ENCODE data around the gene HACD2.

HACD2 gene

GRCh38 chr3:123553536-123553935, 31.3 kb downstream of the HACD2 start:
- Histone ChIP-seq H4K12ac (ENCODE audit: low read depth, low read length) (no peak overlapping the region), H3K79me1 (ENCODE audit: low read length) (no peaks in the 10 kb centered on the region), H3K4me2 (ENCODE audit: low read length) (no peak overlapping the region), H4K8ac (ENCODE audit: low read depth, low read length) (no peak overlapping the region), H2AFZ (ENCODE audit: insufficient read depth, low read length, poor library complexity) (no peak overlapping the region), H3K27ac (ENCODE audit: low read depth, low read length) (no peak overlapping the region), H3K9ac (ENCODE audit: low read length) (no peak overlapping the region), H2BK5ac (ENCODE audit: low read depth, low read length, poor library complexity) (no peak overlapping the region), H3K36me3 (ENCODE audit: control insufficient read depth in 1 of 2, insufficient read depth in 2 of 2, low read length in 2 of 2) (peaks cover 14 to 19% of the 10 kb centered on the region in 2 experiments), H3K9me3 (ENCODE audit: insufficient read depth, low read depth, low read length) (peaks cover 1% of the 10 kb centered on the region), H3K4me1 (ENCODE audit: control insufficient read depth in 1 of 2, insufficient read depth in 2 of 2, low read length in 2 of 2) (no peaks in the 10 kb centered on the region), H3K18ac (ENCODE audit: low read length) (no peak overlapping the region), H2AK5ac (ENCODE audit: low read length) (no peak overlapping the region), H3K79me2 (ENCODE audit: control insufficient read depth, insufficient read depth, low read length, poor library complexity) (no peaks in the 10 kb centered on the region), H3K14ac (ENCODE audit: low read length) (no peak overlapping the region), H3K4me3 (ENCODE audit: low read depth, low read length) (no peak overlapping the region), H3K23ac (ENCODE audit: low read length) (no peak overlapping the region), H3K27me3 (ENCODE audit: insufficient read depth, low read length) (no peaks in the 10 kb centered on the region), H2BK12ac (ENCODE audit: low read length) (no peak overlapping the region), H3K4ac (ENCODE audit: low read depth, low read length) (no peak overlapping the region), H2BK120ac (ENCODE audit: insufficient read depth, low read length, poor library complexity) (no peak overlapping the region), H4K91ac (ENCODE audit: low read depth, low read length) (no peak overlapping the region)
- WGBS (ENCODE audit: extremely low coverage, insufficient coverage, insufficient read length) = no CpG with 5 or more reads among the region's 1 CpG
- no peak for DNase-seq

- Histone ChIP-seq H3K36me3 (ENCODE audit: control insufficient read depth in 1 of 2, insufficient read depth in 2 of 2, low read length in 2 of 2) (peaks cover 17 to 19% of the 10 kb centered on the region in 2 experiments), H3K4ac (ENCODE audit: low read depth, low read length) (no peak overlapping the region), H3K4me1 (ENCODE audit: control insufficient read depth in 1 of 2, insufficient read depth in 2 of 2, low read length in 2 of 2) (peaks cover 0 to 4% of the 10 kb centered on the region in 2 experiments), H3K18ac (ENCODE audit: low read length) (no peak overlapping the region), H4K8ac (ENCODE audit: low read depth, low read length) (no peak overlapping the region), H3K9me3 (ENCODE audit: insufficient read depth, low read depth, low read length) (peaks cover 1% of the 10 kb centered on the region), H2AFZ (ENCODE audit: insufficient read depth, low read length, poor library complexity) (no peak overlapping the region), H3K9ac (ENCODE audit: low read length) (no peak overlapping the region), H2BK12ac (ENCODE audit: low read length) (no peak overlapping the region), H3K79me1 (ENCODE audit: low read length) (no peaks in the 10 kb centered on the region), H3K4me2 (ENCODE audit: low read length) (no peak overlapping the region), H2BK120ac (ENCODE audit: insufficient read depth, low read length, poor library complexity) (no peak overlapping the region), H3K14ac (ENCODE audit: low read length) (no peak overlapping the region), H4K12ac (ENCODE audit: low read depth, low read length) (no peak overlapping the region), H2AK5ac (ENCODE audit: low read length) (no peak overlapping the region), H3K27ac (ENCODE audit: low read depth, low read length) (no peak overlapping the region), H2BK5ac (ENCODE audit: low read depth, low read length, poor library complexity) (no peak overlapping the region), H3K79me2 (ENCODE audit: control insufficient read depth, insufficient read depth, low read length, poor library complexity) (no peaks in the 10 kb centered on the region), H3K4me3 (ENCODE audit: low read depth, low read length) (no peak overlapping the region), H4K91ac (ENCODE audit: low read depth, low read length) (no peak overlapping the region), H3K27me3 (ENCODE audit: insufficient read depth, low read length) (no peaks in the 10 kb centered on the region), H3K23ac (ENCODE audit: low read length) (no peak overlapping the region)
- DNase-seq = no peak
Measured at GRCh38 chr3:123552768-123553167, 32.1 kb downstream of the HACD2 start.

GRCh38 chr3:123552095-123552714, 32.6 kb downstream of the HACD2 start:
- Histone ChIP-seq H3K4me2 (ENCODE audit: low read length) (no peak overlapping the region), H3K36me3 (ENCODE audit: control insufficient read depth in 1 of 2, insufficient read depth in 2 of 2, low read length in 2 of 2) (peaks cover 17 to 19% of the 10 kb centered on the region in 2 experiments), H2BK5ac (ENCODE audit: low read depth, low read length, poor library complexity) (no peak overlapping the region), H4K8ac (ENCODE audit: low read depth, low read length) (no peak overlapping the region), H3K79me2 (ENCODE audit: control insufficient read depth, insufficient read depth, low read length, poor library complexity) (no peaks in the 10 kb centered on the region), H3K27ac (ENCODE audit: low read depth, low read length) (no peak overlapping the region), H3K4me3 (ENCODE audit: low read depth, low read length) (no peak overlapping the region), H2BK12ac (ENCODE audit: low read length) (no peak overlapping the region), H2AFZ (ENCODE audit: insufficient read depth, low read length, poor library complexity) (no peak overlapping the region), H3K79me1 (ENCODE audit: low read length) (no peaks in the 10 kb centered on the region), H3K9ac (ENCODE audit: low read length) (no peak overlapping the region), H3K18ac (ENCODE audit: low read length) (no peak overlapping the region), H4K91ac (ENCODE audit: low read depth, low read length) (no peak overlapping the region), H2BK120ac (ENCODE audit: insufficient read depth, low read length, poor library complexity) (no peak overlapping the region), H3K27me3 (ENCODE audit: insufficient read depth, low read length) (no peaks in the 10 kb centered on the region), H3K4ac (ENCODE audit: low read depth, low read length) (no peak overlapping the region), H3K4me1 (ENCODE audit: control insufficient read depth in 1 of 2, insufficient read depth in 2 of 2, low read length in 2 of 2) (peaks cover 0 to 5% of the 10 kb centered on the region in 2 experiments), H3K9me3 (ENCODE audit: insufficient read depth, low read depth, low read length) (peaks cover 1% of the 10 kb centered on the region), H3K23ac (ENCODE audit: low read length) (no peak overlapping the region), H3K14ac (ENCODE audit: low read length) (no peak overlapping the region), H4K12ac (ENCODE audit: low read depth, low read length) (no peak overlapping the region), H2AK5ac (ENCODE audit: low read length) (no peak overlapping the region)
- no CpG with 5 or more reads among the region's 2 CpGs for WGBS (ENCODE audit: extremely low coverage, insufficient coverage, insufficient read length)
- peak in 1 of 2 donors; percentile 24 for DNase-seq

- Histone ChIP-seq H2BK120ac (ENCODE audit: insufficient read depth, low read length, poor library complexity) (no peak overlapping the region), H3K4ac (ENCODE audit: low read depth, low read length) (no peak overlapping the region), H3K4me3 (ENCODE audit: low read depth, low read length) (no peak overlapping the region), H3K23ac (ENCODE audit: low read length) (no peak overlapping the region), H3K36me3 (ENCODE audit: control insufficient read depth in 1 of 2, insufficient read depth in 2 of 2, low read length in 2 of 2) (peaks cover 12 to 15% of the 10 kb centered on the region in 2 experiments), H3K14ac (ENCODE audit: low read length) (no peak overlapping the region), H3K79me1 (ENCODE audit: low read length) (no peaks in the 10 kb centered on the region), H3K9me3 (ENCODE audit: insufficient read depth, low read depth, low read length) (no peaks in the 10 kb centered on the region), H3K4me1 (ENCODE audit: control insufficient read depth in 1 of 2, insufficient read depth in 2 of 2, low read length in 2 of 2) (peaks cover 0 to 5% of the 10 kb centered on the region in 2 experiments), H4K12ac (ENCODE audit: low read depth, low read length) (no peak overlapping the region), H2BK5ac (ENCODE audit: low read depth, low read length, poor library complexity) (no peak overlapping the region), H3K27ac (ENCODE audit: low read depth, low read length) (no peak overlapping the region), H3K79me2 (ENCODE audit: control insufficient read depth, insufficient read depth, low read length, poor library complexity) (no peaks in the 10 kb centered on the region), H2AFZ (ENCODE audit: insufficient read depth, low read length, poor library complexity) (no peak overlapping the region), H4K8ac (ENCODE audit: low read depth, low read length) (no peak overlapping the region), H3K27me3 (ENCODE audit: insufficient read depth, low read length) (no peaks in the 10 kb centered on the region), H3K18ac (ENCODE audit: low read length) (peak overlapping the region; percentile 17), H2AK5ac (ENCODE audit: low read length) (no peak overlapping the region), H2BK12ac (ENCODE audit: low read length) (no peak overlapping the region), H3K9ac (ENCODE audit: low read length) (no peak overlapping the region), H4K91ac (ENCODE audit: low read depth, low read length) (no peak overlapping the region), H3K4me2 (ENCODE audit: low read length) (no peak overlapping the region)
- peak; percentile 4 to 58 for DNase-seq
- no CpG with 5 or more reads among the region's 8 CpGs for WGBS (ENCODE audit: extremely low coverage, insufficient coverage, insufficient read length)
Measured at GRCh38 chr3:123547881-123548519, 36.9 kb downstream of the HACD2 start.

Measured in trophoblast cell (in vitro differentiated cells and primary cell).